GM15510 (cell line): ENCODE data around the gene SELENOF.

Experiments
- POLR2A ChIP-seq: IDR thresholded peaks from 3 replicates; pipeline ENCODE4 v1.6.1; 2011; ENCODE audit warnings: borderline replicate concordance; ENCODE audit not compliant: insufficient read length; ENCODE audit errors: extremely low read depth

SELENOF gene

DNA sequence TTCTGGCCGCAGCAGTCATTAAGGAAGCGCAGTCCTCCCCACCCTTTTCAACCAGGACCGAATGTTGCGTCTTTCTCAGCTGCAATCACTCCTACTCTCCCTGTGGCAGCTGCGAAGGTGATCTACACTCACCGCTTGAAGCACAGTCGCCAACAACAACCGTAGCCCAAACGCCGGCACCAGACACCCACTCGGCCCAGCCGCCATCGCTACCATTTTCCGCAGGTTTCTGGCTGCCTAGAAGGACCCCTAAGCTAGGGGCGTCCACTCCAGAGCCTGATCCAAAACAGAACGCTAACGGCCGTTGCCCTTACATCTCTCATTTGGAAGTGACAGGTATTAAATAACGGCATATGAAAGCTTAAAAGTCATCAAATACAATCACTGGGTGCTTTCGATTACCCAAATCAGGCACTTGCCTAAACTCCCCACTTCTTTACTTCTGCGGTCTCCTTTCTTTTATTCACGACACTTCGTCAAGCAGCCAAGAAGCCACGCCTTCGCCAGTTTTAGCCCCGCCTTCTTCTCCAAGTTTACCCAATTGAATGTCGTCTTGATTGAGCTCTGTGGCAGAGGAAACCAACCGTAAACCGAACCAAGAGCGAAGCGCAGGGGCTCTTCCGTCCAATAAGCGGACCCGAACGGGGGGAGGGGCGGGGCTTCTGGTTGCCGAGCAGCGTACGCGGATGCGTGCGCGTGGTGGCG, at the start of gene SELENOF:
Gene SELENOF (minus strand): TSS at position 231 of the 705 bp plus-strand sequence. CDS start 15 bp downstream, at position 216.
- TF ChIP-seq POLR2A = peak; percentile 78

DNA sequence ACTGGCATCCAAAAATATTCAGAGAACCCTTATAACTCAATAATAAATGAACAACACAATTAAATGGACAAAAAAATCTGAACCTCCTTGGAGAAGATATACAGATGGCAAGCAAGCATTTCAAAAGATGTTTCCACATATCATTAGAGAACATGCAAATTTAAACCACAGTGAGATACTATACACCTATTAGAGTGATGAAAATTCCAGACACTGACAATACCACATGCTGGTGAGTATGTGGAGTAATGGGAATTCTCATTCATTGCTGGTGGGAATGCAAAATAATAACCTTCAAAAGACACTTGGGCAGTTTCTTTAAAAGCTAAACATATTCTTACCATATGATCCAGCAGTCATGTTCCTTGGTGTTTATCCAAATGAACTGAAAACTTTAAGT, 46.6 kb upstream of the SELENOF start:
- no peak for TF ChIP-seq POLR2A

DNA sequence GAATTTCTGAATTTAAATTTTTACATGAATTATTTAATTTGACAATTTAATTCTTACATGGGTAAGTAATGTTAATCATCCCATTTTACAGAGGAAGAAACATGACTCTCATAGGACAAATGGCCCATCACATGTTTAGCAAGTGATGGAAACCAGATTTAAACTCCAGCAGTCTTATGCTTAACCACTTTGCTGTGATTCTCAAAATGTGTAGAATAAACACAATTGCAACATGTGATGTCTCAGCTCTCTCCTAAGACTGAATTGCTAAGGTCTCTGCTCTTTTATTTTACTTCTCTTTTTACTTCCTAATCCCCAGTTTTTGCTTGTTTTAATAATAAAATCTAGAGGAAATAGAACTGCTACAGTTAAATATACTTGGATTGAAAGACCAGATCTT, 43.3 kb upstream of the SELENOF start:
- TF ChIP-seq POLR2A = no peak

DNA sequence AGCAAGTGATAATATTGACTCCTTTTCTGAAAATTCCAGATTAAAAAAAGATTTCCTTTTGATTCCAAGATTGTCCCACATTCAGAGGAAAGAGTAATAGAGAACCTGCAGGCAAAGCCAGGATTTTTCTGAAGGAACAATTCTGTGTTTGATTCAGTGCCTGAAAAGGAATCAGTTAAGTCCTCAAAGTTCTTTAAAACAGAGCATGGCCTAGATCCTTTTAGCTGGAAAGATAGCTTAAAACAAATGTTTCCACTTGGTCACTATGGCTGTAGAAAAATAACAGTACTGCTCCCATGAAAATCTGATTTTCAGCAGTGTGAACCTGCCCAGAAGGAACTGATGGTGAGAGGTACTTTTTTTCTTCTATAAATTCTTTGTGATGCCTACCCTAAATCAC, 42.3 kb upstream of the SELENOF start:
- no peak for TF ChIP-seq POLR2A

DNA sequence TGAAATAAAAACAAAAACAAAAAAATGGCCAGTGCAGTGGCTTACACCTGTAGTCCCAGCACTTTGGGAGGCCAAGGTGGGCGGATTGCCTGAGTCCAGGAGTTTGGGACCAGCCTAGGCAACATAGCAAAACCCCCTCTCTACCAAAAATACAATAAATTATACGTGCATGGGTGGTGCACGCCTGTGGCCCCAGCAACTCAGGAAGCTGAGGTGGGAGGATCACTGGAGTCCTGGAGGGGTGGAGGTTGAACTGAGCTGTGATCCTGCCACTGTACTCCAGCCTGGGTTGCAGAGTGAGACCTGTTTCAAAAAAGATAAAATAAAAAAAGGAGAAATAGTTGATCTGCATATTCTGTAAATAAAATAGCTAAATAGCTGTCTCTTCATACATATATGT, 41.8 kb upstream of the SELENOF start:
- TF ChIP-seq POLR2A = no peak

DNA sequence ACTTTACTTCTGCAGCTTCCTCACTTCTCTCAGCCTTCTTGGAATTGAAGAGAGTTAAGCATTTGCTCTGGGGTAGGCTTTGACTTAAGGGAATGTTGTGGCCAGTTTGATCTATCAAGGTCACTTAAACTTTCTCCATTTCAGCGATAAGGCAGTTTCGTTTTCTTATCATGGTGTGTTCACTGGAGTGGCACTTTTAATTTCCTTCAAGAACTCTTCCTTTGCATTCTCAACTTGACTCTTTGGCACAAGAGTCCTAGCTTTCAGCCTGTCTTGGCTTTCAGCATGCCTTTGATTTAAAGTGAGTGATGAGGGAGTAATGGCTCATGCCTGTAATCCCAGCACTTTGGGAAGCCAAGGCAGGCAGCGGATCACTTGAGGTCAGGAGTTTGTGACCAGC, 39.2 kb upstream of the SELENOF start:
- no peak for TF ChIP-seq POLR2A

DNA sequence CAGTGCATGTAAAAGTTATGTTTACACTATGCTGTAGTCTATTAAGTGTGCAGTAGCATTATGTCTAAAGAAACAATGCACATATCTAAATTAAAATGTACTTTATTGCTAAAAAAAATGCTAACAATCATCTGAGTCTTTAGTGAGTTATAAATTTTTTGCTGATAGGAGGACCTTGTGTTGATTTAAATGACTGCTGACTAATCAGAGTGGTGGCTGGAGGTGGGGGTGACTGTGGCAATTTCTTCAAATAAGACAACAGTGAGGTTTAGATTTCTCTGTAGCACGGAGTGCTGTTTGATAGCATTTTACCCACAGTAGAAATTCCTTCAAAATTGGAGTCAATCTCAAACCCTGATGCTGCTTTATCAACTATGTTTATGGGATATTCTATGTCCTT, 37.5 kb upstream of the SELENOF start:
- no peak for TF ChIP-seq POLR2A

DNA sequence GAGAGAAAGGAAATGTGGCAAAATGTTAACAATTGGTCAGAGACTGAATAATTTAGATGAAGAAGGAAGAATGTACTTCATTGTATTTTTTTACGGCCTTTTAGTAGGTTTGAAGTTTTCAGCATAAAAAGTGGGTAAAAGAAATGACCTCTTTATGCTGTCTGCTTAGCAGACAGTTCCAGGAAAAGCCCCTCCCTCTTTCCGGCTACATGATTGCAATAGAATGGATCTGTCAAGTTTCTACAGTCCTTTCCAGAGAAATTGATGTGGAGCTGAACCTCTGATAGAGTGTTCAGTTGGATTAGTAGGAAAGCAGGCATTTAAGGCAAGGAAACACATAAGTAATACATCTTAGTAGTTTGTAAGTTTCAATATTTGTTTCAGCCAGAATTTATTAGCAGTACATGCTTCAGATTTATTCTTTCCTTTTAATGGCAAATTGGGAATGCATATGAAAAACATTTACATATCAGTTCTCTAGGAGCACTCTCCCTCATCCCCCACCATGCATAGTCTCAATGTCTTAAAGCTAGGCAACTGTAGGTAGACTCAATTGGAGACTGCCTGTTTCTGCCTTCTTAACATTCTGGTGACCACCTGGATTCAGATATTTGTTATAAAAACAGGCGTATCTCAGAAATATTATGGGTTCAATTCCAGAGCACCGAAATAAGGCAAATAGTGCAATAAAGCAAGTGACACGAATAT, 36.9 kb upstream of the SELENOF start:
- TF ChIP-seq POLR2A = no peak

DNA sequence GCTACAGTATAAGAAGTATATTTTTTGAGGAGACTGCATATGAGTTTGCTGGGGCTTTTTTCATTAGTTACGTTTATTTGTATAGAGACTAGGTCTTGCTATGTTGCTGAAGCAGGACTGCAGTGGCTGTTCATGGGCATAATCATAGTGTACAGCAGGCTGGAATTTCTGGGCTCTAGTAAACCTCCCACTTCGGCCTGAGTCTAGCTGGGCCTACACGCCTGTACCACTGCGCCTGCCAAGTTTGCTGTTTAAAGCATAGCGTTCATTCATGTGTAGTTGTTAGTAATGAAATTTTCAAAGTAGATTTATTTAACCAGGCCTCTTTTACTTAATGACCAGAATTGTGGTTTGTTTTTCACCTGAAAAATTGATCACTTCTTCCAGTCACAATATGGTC, 34.3 kb upstream of the SELENOF start:
- TF ChIP-seq POLR2A = no peak

DNA sequence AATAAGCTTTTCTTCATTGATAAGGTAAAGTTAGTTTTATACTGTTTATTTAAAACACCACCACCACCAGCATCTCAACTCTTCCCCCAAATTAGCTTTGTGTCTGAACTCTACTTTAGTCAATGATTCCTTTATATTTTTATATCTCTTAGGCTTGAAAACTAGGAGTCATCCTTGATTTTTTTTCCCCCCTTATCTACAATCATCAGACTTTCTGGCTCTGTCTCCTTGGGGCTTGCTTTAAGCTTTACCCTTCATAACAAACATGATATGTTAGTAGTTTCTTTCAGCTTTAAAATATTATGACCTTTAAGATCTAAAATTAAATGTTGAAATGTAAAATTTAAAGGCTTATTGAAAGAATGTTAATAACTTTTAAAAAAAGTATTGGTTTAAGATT, 28.8 kb upstream of the SELENOF start:
- no peak for TF ChIP-seq POLR2A

DNA sequence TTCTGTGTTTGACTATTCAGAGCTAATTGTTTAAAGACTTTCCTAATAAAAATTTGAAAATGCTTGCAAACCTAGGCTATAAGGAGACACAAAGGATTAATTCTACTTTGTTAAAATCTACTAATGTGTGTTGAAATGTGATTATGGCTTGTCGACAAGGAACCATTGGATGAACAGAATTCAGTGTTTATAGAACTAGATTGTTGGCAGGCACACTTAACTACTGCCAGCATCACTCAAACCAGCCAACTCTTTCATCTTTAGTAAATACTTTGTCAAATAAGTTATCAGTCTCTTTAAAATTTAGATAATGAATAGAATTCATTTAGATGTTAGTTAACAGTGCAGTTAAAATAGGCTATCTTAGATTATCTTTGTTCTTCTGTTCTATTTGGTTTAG, 28.1 kb upstream of the SELENOF start:
- no peak for TF ChIP-seq POLR2A

DNA sequence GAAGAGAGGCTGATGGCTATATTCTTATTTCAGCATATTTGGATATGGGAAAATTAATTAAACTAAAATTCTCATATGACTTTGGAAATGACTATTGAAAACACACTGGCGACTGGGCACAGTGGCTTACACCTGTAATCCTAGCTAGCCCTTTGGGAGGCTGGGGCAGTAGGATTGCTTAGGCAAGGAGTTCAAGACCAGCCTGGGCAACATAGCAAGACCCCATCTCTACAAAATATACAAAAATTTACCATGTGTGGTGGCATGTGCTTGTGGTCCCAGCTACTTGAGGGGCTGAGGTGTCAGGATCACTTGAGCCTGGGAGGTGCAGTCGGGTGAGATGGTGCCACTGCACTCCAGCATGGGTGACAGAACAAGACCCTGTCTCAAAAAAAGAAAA, 26.7 kb upstream of the SELENOF start:
- TF ChIP-seq POLR2A = no peak

DNA sequence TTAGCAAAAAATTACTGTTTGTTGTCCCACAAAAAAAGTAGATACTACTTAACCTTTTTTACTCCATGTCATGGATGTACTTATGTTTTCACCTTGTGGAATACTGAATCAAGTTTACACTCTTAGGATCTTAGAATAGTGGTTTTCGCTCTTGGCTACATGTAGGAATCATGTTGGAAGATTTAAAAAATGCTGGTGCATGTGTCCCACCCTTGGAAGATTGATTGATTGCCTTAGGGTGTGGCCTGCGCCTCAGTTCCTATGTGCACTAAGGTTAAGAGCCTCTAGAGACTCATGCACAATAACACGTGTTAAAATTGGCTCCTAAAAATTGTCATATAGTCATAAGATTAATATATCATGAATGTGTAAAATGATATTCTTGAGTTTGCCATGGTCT, 25.5 kb upstream of the SELENOF start:
- TF ChIP-seq POLR2A = no peak

DNA sequence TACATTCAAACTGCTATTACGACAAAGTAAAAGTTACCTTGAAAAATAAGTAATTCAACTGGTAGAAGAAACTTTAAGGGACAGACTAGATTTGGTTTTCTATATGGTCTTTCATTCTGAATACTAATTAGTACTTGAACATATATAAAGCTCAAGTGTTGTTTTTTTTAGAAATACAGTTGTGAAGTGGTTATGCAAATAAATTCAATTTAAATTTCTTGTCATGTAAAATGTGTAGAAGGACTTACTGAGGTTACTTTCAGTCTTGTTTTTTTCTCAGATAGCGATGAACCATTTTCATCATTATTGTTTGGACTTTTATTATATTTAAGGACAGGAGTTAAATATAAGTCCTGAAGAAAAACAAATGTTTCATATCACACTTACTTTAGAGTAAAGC, 24.9 kb upstream of the SELENOF start:
- no peak for TF ChIP-seq POLR2A

DNA sequence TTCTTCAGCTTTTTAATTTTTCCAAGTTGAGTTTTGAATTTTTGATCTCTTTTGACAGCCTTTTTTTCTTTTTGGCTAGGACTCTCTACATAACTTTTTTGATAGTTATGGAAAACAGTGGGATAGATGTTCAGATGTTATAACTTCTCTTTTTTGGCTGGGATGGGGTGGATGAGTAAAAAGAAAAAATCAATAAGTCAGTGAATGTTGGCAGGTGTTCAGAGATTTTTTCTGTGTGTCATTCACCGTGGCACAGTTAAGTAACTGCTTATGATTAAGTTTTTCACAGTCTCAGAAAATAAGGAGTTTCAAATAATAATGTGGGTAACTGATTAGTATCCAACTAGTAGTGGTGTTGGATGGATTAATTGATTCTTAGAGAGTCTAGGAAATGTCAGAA, 24.5 kb upstream of the SELENOF start:
- no peak for TF ChIP-seq POLR2A

DNA sequence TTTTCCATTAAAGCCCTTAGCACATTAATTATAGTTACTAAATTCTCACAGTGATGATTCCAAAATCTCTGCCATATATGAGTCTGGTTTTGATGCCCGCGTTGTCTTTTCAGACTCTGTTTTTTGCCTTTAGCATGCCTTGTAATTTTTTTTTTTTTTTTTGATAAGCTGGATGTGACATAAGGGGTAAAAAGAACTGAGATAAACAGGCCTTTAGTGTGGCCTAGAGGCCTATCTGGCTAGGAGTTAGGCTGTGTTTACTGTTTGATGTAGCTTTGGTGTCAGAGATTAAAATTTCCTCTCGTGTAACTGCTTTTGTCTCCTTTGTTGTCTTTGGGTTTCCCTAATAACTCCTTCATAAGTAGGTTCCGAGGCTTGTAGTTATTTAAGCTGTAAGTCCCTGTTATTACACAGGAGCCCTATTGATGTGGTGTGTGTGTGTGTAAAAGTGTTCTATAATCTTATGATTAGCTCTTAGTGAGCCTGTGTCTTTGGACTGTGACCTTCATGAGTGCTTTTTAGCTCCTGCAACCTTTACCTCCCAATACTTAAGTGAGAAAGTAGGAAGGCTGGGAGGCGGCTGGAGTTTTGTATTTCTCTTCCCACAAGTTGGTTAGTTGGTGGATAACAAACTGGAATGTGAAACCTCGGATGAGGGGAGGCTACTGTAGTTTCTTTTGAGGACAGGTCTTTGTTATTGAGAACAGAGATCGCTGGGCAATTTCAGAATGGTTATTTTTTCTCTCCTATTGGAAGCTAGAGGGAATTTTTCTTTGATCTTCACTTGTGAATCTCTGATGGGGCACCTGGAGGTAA, 19.8 kb upstream of the SELENOF start:
- TF ChIP-seq POLR2A = no peak

DNA sequence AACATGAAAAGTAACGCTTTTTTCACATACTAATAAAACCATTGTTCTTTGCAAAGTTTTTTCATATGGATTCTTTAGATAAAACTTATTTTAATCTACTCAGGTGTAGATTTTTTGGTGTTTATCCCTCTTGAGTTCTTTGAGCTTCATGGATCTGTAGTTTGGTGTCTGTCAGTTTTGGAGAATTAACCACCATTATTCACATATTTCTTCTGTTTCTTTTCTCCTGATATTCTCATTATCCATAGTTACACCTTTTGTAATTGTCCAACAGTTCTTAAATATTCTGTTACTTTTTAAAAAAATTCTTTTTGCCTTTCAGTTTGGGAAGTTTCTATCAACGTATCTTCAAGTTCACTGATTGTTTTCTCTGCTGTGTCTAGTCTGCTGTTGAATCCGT, 19.1 kb upstream of the SELENOF start:
- TF ChIP-seq POLR2A = no peak

DNA sequence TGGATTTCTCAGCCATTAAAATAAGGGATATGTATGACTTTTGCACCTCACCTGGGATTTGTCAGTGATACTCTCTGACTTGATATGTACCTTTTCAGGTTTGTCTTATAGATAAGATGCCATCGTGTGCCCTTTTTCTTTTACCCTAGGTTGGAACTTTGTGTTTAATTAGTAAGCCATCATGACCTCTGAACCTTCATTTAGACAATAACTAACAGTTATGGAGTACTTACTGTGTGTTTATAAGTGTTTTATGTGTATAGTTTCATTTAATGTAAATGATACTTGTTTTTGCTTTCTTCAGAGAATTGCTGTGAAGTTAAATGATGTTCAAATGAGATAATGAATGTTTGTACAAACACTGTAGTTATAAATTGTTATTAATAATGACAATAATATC, 14.9 kb upstream of the SELENOF start:
- no peak for TF ChIP-seq POLR2A
